ENCODE results near the gene LTN1.

The LTN1 gene

DNA sequence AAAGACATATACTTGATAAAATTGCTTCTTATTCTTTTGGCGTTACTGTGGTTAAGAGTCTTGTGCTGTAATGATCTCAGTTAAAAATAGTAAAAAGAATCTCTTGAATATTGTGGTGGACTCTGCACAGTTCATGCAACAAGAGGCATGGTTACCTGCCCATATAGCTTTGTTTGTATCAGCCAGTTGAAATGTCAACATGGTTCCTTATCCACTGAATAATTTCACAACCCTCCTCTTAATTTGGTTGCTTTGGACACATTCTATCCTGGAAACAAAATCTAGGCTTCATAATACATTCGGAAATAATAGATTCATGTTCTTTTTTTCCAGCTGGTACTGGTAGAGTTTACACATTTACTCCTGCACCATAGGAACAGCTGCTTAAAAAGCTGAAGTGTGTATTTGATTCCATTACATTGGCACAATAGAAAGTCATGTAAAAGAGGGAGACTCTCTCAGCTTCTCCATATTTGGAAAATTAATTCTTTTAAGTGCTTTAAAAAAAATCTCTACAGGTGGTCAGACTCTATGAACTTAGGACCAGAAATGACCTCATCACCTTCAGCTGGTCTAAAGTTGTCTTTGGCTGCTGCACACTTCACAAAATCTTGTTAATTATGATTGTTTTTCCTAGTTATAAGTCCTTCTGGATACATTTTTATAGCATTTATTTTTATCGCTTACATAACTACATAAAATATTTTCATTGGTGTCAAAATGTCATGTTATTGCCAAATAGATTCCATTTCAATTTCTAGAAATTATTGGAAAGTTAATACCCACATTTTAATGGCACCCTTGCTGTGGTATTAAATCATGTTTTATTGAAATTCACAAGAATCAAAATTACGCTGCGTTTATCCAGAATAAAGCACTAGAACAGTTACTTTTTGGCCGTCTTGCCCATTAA is 100.2 kb downstream of the LTN1 start:
- H3K27ac ChIP-seq = no peak overlapping the region
- no peak for DNase-seq (ENCODE audit: low read depth, low spot score)

GRCh38 chr21:28885853-28886177 is 106.9 kb downstream of the LTN1 start:
- DNase-seq (ENCODE audit: low read depth, low spot score) = no peak
- H3K27ac ChIP-seq = no peak overlapping the region

DNA sequence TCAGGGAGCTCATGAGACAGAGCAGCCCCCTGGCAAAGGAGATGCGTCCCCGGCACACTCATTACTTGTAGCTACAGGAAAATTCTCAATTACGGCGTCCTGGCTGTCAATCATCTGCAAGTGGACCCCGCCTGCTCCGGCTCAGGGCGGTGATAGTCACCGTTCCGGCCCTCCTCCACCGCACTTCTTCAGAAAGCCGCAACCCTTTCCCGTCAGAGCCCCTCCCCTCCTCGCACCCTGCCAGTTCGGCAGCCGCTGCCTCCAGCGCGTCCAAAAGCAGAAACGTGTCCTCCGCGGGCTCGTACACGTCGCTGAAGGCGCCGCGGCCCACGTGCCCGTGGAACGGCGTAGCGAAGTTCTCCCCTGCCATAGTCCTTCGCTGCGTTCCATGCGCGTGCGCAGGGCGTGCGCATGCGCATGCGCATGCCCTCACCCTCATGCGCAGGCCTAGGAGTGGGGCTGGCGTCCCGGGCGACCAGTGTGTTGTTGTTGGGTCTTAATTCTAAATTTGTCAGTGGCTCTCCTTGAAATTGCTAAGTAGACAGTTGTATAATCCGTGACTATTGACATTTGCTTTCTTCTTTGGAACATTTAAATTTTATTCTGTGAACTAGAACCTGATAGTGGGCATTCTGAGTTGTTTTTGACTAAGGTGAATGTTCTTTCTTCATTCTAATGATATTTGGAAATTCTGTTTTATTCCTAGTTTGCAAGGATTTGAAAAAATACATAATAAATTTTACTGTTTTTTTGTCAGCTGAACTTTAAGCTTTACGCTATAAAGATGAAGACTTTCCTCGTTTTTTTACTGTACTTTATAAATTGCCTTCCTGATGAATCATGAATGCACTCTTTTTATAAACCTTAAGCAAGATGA is 107.5 kb downstream of the LTN1 start:
- peak overlapping the region; percentile 88 for H3K27ac ChIP-seq
- DNase-seq (ENCODE audit: low read depth, low spot score) = peak; percentile 52

- H3K27ac ChIP-seq = peak overlapping the region; percentile 88
- no peak for DNase-seq (ENCODE audit: low read depth, low spot score)
Measured at GRCh38 chr21:28884481-28884880, 108.2 kb downstream of the LTN1 start.

DNA sequence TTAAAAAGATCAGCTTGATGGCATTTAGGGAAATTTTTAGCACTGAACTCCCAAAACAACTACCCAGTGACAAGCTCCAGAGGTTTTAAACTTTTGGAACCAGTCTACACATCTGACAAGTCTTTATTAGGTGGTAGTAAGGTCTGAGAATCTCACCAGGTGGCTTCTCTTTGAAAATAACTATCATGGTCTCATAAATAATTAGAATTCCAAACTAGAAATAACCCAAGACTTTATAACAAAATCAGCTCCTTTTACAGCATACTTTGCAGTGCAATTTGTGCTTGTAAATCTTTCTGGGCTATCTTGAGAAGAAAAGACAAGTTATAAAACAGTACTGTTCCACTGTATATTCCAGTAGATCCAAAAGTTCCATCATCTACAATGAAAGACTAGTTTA is 108.7 kb downstream of the LTN1 start:
- no peak overlapping the region for H3K27ac ChIP-seq

DNA sequence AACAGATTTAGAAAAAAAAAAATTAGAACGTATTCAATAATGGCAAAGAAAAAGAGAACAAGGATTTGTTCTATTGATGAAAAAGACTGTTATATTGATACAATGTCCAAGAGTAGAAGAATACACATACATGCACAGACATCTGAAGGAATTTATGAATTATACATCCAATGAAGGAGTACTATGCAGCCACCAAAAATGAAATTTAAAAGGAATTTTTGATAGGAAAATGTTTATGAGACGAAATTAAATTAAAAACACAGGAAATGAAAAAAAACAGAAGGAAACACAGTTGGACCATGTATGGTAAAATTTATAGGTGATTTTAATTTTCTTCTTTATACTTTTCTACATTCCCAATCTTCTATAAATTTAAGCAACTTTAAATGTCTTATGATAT is 110.3 kb downstream of the LTN1 start:
- DNase-seq (ENCODE audit: low read depth, low spot score) = no peak

More for the DNA sequence above, 108.7 kb downstream of the LTN1 start:
- DNase-seq (ENCODE audit: low read depth, low spot score) = no peak

More for the DNA sequence above, 110.3 kb downstream of the LTN1 start:
- H3K27ac ChIP-seq = no peak overlapping the region
